ENCODE data around the gene PPP1R16B.

The PPP1R16B gene

GRCh38 chr20:38877483-38877882 is 72.0 kb downstream of the PPP1R16B start:
- in situ Hi-C loops (cut with MboI; ENCODE audit: low pct_unique_long_range_greater_than_20kb, low sequenced_read_pairs, unreplicated experiment), result no loop called here
- no peak for TF ChIP-seq CTCF (IDR thresholded peaks at IDR 0.05; ENCODE audit: extremely low read depth, insufficient read depth, missing control alignments)

GRCh38 chr20:38878866-38879265 is 73.4 kb downstream of the PPP1R16B start:
- no peak for DNase-seq (ENCODE audit: low spot score)
- in situ Hi-C loops (cut with MboI; ENCODE audit: low pct_unique_long_range_greater_than_20kb, low sequenced_read_pairs, unreplicated experiment), result no loop called here
- no peak for TF ChIP-seq CTCF (IDR thresholded peaks at IDR 0.05; ENCODE audit: extremely low read depth, insufficient read depth, missing control alignments)

More at GRCh38 chr20:38877483-38877882, 72.0 kb downstream of the PPP1R16B start:
- no peak for DNase-seq (ENCODE audit: low spot score)

GRCh38 chr20:38880952-38881735 is 75.6 kb downstream of the PPP1R16B start:
- in situ Hi-C loops (cut with MboI; ENCODE audit: low pct_unique_long_range_greater_than_20kb, low sequenced_read_pairs, unreplicated experiment), result no loop called here
- peak; percentile 22 for TF ChIP-seq CTCF (IDR thresholded peaks at IDR 0.05; ENCODE audit: extremely low read depth, insufficient read depth, missing control alignments)
- no peak for DNase-seq (ENCODE audit: low spot score)

- TF ChIP-seq CTCF (IDR thresholded peaks at IDR 0.05; ENCODE audit: extremely low read depth, insufficient read depth, missing control alignments), result no peak
- in situ Hi-C loops (cut with MboI; ENCODE audit: low pct_unique_long_range_greater_than_20kb, low sequenced_read_pairs, unreplicated experiment), result no loop called here
- DNase-seq (ENCODE audit: low spot score), result no peak
Observed at GRCh38 chr20:38881806-38882440, 76.4 kb downstream of the PPP1R16B start.

GRCh38 chr20:38882600-38882999 is 77.1 kb downstream of the PPP1R16B start:
- no peak for TF ChIP-seq CTCF (IDR thresholded peaks at IDR 0.05; ENCODE audit: extremely low read depth, insufficient read depth, missing control alignments)
- no peak for DNase-seq (ENCODE audit: low spot score)
- in situ Hi-C loops (cut with MboI; ENCODE audit: low pct_unique_long_range_greater_than_20kb, low sequenced_read_pairs, unreplicated experiment), result no loop called here

GRCh38 chr20:38883081-38883980 is 77.8 kb downstream of the PPP1R16B start:
- in situ Hi-C loops (cut with MboI; ENCODE audit: low pct_unique_long_range_greater_than_20kb, low sequenced_read_pairs, unreplicated experiment), result no loop called here
- DNase-seq (ENCODE audit: low spot score), result no peak
- no peak for TF ChIP-seq CTCF (IDR thresholded peaks at IDR 0.05; ENCODE audit: extremely low read depth, insufficient read depth, missing control alignments)
